SW 1271 (cell line): ENCODE results near the gene PLA2G4D.
"Not testable (repeated sequence)": the region's sequence is repeated elsewhere in the genome, so short reads cannot be mapped to it uniquely, and the experiment has no call there.

ENCODE experiments used
- DNase-seq, 2 experiments: peaks; one replicate each; lab custom pipeline; 2025; lab: John Stamatoyannopoulos, UW

Gene PLA2G4D

GRCh38 chr15:42128476-42128875 lies 34.1 kb upstream of the PLA2G4D start:
- DNase-seq: no peak

- no peak for DNase-seq
These were observed 29.2 kb upstream of the PLA2G4D start for GRCh38 chr15:42123546-42123945.

- DNase-seq: no peak
These were observed 27.3 kb upstream of the PLA2G4D start for GRCh38 chr15:42121682-42122081.

- DNase-seq: no peak
These were observed 26.7 kb upstream of the PLA2G4D start for GRCh38 chr15:42121021-42121420.

- no peak for DNase-seq
These were observed 25.9 kb upstream of the PLA2G4D start for GRCh38 chr15:42120285-42120684.

GRCh38 chr15:42119446-42119760 lies 25.0 kb upstream of the PLA2G4D start:
- DNase-seq: no peak

- DNase-seq: no peak
These were observed 24.5 kb upstream of the PLA2G4D start for GRCh38 chr15:42118650-42119445.

GRCh38 chr15:42111924-42112323 lies 17.6 kb upstream of the PLA2G4D start:
- no peak for DNase-seq

- no peak for DNase-seq
These were observed 16.0 kb upstream of the PLA2G4D start for GRCh38 chr15:42110367-42110766.

GRCh38 chr15:42108806-42109205 lies 14.4 kb upstream of the PLA2G4D start:
- DNase-seq: no peak

GRCh38 chr15:42108189-42108588 lies 13.8 kb upstream of the PLA2G4D start:
- DNase-seq: no peak

- DNase-seq: no peak
These were observed 13.1 kb upstream of the PLA2G4D start for GRCh38 chr15:42107473-42107872.

- DNase-seq: no peak
These were observed 11.9 kb upstream of the PLA2G4D start for GRCh38 chr15:42106288-42106687.

GRCh38 chr15:42104095-42104891 lies 9.9 kb upstream of the PLA2G4D start:
- no peak for DNase-seq

- no peak for DNase-seq
These were observed 8.4 kb upstream of the PLA2G4D start for GRCh38 chr15:42102646-42103235.

- DNase-seq: no peak
These were observed 7.5 kb upstream of the PLA2G4D start for GRCh38 chr15:42101861-42102260.

GRCh38 chr15:42100021-42100800 lies 5.8 kb upstream of the PLA2G4D start:
- DNase-seq: no peak

GRCh38 chr15:42097018-42097417 lies 2.7 kb upstream of the PLA2G4D start:
- DNase-seq: no peak

GRCh38 chr15:42093966-42094365 lies 396 bp downstream of the PLA2G4D start:
- no peak for DNase-seq

- DNase-seq: no peak
These were observed 1.7 kb downstream of the PLA2G4D start for GRCh38 chr15:42092398-42093318.

GRCh38 chr15:42091753-42092397 lies 2.5 kb downstream of the PLA2G4D start:
- not testable (repeated sequence) for DNase-seq
